Left lung (tissue), 10 donors: ENCODE measurements around the gene MAT2A. TPM values are rescaled to one million over a fixed set of nuclear protein-coding genes. Genes with fewer than 3 reads are reported as not detected.

ENCODE experiments used
- ATAC-seq: fragments of 200-7000 bp; cut with Tn5 transposase; one replicate; pipeline ENCODE4 v1.9.1; 2020; ENCODE audit warnings: moderate library complexity
- DNase-seq, 4 donors: peaks; one replicate each; pipeline ENCODE4 v3.0.0-alpha.2; 2013 to 2020
- H3K27ac ChIP-seq, 2 donors: fragments of 200-600 bp; sonication (generic) in 1 of 2; one replicate each; pipeline versions ENCODE4 v1.5.0 to v1.8.0; 2020 to 2021
- H3K27me3 ChIP-seq, 2 donors: fragments of 200-600 bp; sonication (generic) in 1 of 2; one replicate each; pipeline versions ENCODE4 v1.5.0 to v1.8.0; 2020 to 2021
- H3K36me3 ChIP-seq, 2 donors: fragments of 200-600 bp; sonication (generic) in 1 of 2; one replicate each; pipeline versions ENCODE4 v1.5.0 to v1.8.0; 2020 to 2021
- H3K4me1 ChIP-seq, 2 donors: fragments of 200-600 bp; one replicate each; pipeline ENCODE4 v1.8.0; 2021
- H3K4me3 ChIP-seq, 2 donors: fragments of 200-600 bp; sonication (generic) in 1 of 2; one replicate each; pipeline versions ENCODE4 v1.5.0 to v1.8.0; 2020 to 2021; ENCODE audit warnings: mild to moderate bottlenecking in 1 of 2
- H3K9me3 ChIP-seq, 2 donors: fragments of 200-600 bp; sonication (generic) in 1 of 2; one replicate each; pipeline versions ENCODE4 v1.5.0 to v1.8.0; 2020 to 2021
- intact Hi-C, 2 donors: fragments of 100-400 bp; cut with DNase I; formaldehyde crosslinking; loops; one replicate each; pipeline versions ENCODE4 v1.11.2 to v1.14.2; 2022
- polyA plus RNA-seq, 6 donors: library from polyadenylated mRNA; unstranded; fragments of 120-200 nt; gene quantifications; one replicate each; pipeline ENCODE4 v1.2.1, GENCODE V29; 2013; ENCODE audit not compliant: insufficient read length in 6 of 6
- total RNA-seq, 2 donors: library from RNA; stranded (reverse); fragmentation: NEBNext Ultra II Directional; extraction: Animal tissue kit (Norgen Biotek cat#: 25700); gene quantifications; one replicate each; pipeline ENCODE4 v1.2.1, GENCODE V29; 2021
- TF ChIP-seq, protein P1 (sequence below), 2 donors: fragments of 200-600 bp; sonication (generic) in 1 of 2; IDR thresholded peaks; one replicate each; pipeline versions ENCODE4 v1.5.0 to v1.8.0; 2021; ENCODE audit warnings: antibody characterized with exemption in 2 of 2
- donor health status: DM: no; HTN: yes; CAD: no.
- donor health status: DM: no; HTN: no; CAD: no.

The MAT2A gene
- total and polyA plus RNA-seq, 8 donors, result 135 to 341 (median 295) TPM

DNA sequence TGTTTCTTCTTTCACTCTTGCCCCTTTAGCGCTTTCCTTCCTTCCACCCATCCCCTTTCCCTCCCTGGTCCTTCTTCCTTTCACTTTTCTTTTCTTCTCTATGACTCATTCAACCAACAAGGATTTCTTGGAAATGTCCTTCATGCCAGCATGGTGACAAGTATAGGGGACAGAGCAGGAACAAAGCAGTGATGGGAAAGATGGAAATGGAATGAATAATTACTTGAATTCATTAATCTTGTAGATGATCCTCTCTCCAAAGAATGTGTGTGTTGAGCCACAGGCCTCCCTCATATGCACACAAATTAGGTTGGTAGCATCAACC lies 46.8 kb downstream of the MAT2A start:
- intact Hi-C loops, result no loop called here
- no peaks in the 10 kb centered on the region for H3K27me3 ChIP-seq
- H3K36me3 ChIP-seq, result peaks cover 0 to 22% of the 10 kb centered on the region in 2 donors
- peak overlapping the region in 1 of 2 donors; percentile 64 for H3K4me3 ChIP-seq
- H3K27ac ChIP-seq, result peak overlapping the region; percentile 89 to 92
- TF ChIP-seq, protein P1, sequence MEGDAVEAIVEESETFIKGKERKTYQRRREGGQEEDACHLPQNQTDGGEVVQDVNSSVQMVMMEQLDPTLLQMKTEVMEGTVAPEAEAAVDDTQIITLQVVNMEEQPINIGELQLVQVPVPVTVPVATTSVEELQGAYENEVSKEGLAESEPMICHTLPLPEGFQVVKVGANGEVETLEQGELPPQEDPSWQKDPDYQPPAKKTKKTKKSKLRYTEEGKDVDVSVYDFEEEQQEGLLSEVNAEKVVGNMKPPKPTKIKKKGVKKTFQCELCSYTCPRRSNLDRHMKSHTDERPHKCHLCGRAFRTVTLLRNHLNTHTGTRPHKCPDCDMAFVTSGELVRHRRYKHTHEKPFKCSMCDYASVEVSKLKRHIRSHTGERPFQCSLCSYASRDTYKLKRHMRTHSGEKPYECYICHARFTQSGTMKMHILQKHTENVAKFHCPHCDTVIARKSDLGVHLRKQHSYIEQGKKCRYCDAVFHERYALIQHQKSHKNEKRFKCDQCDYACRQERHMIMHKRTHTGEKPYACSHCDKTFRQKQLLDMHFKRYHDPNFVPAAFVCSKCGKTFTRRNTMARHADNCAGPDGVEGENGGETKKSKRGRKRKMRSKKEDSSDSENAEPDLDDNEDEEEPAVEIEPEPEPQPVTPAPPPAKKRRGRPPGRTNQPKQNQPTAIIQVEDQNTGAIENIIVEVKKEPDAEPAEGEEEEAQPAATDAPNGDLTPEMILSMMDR (IDR thresholded peaks at IDR 0.05), result no peak
- ATAC-seq (peak; percentile 1), DNase-seq (no peak)
- H3K4me1 ChIP-seq, result peaks cover 53 to 98% of the 10 kb centered on the region in 2 donors
- H3K9me3 ChIP-seq, result no peaks in the 10 kb centered on the region

DNA sequence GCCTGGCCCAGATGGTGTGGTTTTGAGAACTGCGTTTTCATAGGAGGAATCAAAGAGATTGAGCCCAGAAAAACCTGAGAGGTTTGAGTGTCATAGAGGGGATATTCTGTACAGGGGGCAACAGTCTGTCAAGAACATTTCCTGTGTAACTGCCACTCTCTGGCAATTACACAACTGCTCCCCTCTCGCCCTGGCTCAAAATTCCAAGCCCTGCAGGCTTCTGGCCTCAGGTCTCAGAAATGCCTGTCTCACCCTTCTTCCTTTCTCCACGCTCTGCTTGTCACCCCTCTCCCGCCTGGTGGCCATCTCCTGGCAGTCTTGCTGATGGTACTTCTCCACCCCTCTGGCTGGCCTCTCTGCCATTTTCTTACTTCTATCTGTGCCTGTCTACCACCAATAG lies 49.3 kb downstream of the MAT2A start:
- peaks cover 63 to 93% of the 10 kb centered on the region in 2 donors for H3K4me1 ChIP-seq
- TF ChIP-seq, protein P1 (IDR thresholded peaks at IDR 0.05), result no peak
- intact Hi-C loops, result no loop called here
- no peaks in the 10 kb centered on the region for H3K27me3 ChIP-seq
- no peak overlapping the region for H3K4me3 ChIP-seq
- ATAC-seq, result no peak
- H3K9me3 ChIP-seq, result no peaks in the 10 kb centered on the region
- peak overlapping the region; percentile 89 to 92 for H3K27ac ChIP-seq
- DNase-seq, result no peak
- no peaks in the 10 kb centered on the region for H3K36me3 ChIP-seq

DNA sequence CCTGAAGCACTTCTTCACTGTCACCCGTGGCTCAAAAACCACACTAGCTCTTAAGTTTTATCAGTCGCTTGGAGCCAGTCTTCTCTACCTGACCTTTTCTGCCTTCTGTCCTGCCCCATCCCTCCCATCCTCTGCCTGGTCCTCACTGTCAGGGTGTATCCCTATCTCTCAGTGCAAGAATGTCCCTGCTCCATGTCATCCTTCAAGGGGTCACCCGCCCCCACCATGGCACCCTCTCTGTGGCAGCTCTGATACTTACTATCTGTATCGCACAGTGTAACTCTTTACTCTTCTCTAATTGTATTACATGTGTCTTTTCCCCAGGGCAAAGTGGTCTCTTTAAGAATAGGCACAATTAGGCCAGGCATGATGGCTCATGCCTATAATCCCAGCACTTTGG lies 49.7 kb downstream of the MAT2A start:
- Histone ChIP-seq H3K27ac (peak overlapping the region; percentile 89 to 92), H3K27me3 (no peaks in the 10 kb centered on the region), H3K4me3 (no peak overlapping the region), H3K36me3 (no peaks in the 10 kb centered on the region), H3K9me3 (no peaks in the 10 kb centered on the region), H3K4me1 (peaks cover 63 to 89% of the 10 kb centered on the region in 2 donors)
- TF ChIP-seq, protein P1 (IDR thresholded peaks at IDR 0.05), result no peak
- intact Hi-C loops, result no loop called here
- no peak for ATAC-seq
- DNase-seq, result no peak

DNA sequence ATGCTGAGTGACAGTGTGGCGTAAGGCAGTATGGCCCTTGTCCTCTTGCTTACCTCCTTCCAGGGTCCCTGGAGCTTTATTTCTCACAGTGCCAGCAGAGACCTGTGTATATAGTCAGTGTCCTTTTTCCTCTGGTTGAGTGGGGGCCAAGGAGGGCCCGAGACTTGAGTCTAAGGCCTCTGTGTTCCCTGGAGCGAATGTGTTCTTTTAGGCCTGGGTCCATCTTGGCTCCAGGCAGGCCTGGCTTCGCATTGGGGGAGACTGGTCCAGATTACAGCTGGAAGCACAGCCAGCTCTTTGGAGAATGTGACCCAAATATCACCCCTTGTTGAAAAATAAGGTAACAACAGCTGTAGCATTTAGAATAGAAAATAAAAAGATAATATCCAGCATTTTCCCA lies 50.2 kb downstream of the MAT2A start:
- no peaks in the 10 kb centered on the region for H3K9me3 ChIP-seq
- H3K4me3 ChIP-seq, result no peak overlapping the region
- intact Hi-C loops, result no loop called here
- H3K27ac ChIP-seq, result peak overlapping the region; percentile 89 to 92
- TF ChIP-seq, protein P1 (IDR thresholded peaks at IDR 0.05), result no peak
- no peaks in the 10 kb centered on the region for H3K27me3 ChIP-seq
- no peak for ATAC-seq
- peaks cover 63 to 89% of the 10 kb centered on the region in 2 donors for H3K4me1 ChIP-seq
- H3K36me3 ChIP-seq, result no peaks in the 10 kb centered on the region
- peak in 1 of 4 donors; percentile 55 for DNase-seq

DNA sequence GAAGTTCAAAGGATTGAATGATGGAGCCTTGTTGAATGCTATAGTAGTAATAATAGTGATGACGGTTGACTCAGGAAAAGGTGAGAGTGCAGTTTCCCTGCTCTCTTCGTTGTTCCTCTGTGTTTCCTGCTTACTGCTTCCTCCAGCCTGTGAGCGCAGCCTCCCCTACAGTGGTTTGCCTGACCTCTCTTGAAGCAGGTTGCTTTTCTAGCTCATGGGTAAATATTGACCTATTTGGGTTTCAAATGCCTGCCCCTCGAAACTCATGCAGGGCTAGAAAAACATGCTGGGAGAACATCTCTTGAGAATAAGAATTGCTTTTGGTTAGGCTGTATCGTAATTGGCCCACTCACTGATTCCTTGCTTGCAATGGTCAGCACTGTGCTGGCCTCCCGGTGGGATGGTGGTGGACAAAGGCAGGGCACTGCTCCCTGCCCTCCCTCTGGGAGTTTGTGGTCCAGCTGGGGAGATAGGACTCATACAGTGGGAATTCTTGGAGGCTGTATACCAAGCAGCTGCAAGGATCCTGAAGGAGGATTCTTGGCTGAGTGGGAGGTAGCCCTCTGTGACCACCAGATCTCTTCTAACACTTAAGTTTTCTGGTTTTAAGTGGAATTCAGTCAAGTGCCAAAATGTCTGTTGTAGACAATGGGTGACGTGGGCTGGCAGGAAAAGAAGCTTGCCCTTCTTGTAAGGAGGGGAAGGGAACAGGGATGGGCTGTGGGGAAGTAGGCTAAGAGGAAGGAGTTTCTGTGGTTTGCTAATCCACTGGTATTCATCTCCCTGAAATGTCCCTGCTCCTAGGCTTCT lies 51.2 kb downstream of the MAT2A start:
- Histone ChIP-seq H3K9me3 (no peaks in the 10 kb centered on the region), H3K27me3 (no peaks in the 10 kb centered on the region), H3K27ac (peak overlapping the region; percentile 89 to 92), H3K4me1 (peaks cover 67 to 87% of the 10 kb centered on the region in 2 donors), H3K4me3 (no peak overlapping the region), H3K36me3 (no peaks in the 10 kb centered on the region)
- DNase-seq (peak in 2 of 4 donors; percentile 71 to 73), ATAC-seq (peak; percentile 66)
- intact Hi-C loops, result no loop called here
- TF ChIP-seq, protein P1 (IDR thresholded peaks at IDR 0.05), result no peak
